Activated naive CD8-positive, alpha-beta T cell treated with anti-CD3 and anti-CD28 coated beads, Interleukin-2, amount 50 U/mL, for 16 hours (primary cell): ENCODE results near the gene TM4SF20.
A peak's percentile ranks its signal among the peaks of the same experiment; 100 is the strongest.
"Not testable (repeated sequence)": the region's sequence is repeated elsewhere in the genome, so short reads cannot be mapped to it uniquely, and the experiment has no call there.

ENCODE experiments used
- DNase-seq: peaks from one replicate; pipeline ENCODE4 v3.0.0-alpha.2; 2020; ENCODE audit warnings: low read depth, low spot score

TM4SF20 gene

DNA sequence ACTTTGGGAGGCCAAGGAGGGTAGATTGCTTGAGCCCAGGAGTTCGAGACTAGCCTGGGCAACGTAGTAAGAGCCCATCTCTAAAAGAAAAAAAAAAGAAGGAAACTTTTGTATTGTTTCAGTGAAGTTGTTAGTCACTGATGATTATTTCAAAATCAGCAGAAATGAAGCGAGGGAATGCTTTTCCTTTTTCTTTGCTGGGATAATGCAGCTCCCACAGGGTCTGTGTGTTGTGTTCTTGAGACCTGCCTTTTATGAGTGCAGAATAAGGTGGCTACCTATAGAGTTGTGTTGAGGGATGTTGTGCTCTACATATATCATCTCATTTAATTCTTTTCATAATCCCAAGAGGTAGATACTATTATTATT lies 11.7 kb downstream of the TM4SF20 start:
- no peak for DNase-seq

DNA sequence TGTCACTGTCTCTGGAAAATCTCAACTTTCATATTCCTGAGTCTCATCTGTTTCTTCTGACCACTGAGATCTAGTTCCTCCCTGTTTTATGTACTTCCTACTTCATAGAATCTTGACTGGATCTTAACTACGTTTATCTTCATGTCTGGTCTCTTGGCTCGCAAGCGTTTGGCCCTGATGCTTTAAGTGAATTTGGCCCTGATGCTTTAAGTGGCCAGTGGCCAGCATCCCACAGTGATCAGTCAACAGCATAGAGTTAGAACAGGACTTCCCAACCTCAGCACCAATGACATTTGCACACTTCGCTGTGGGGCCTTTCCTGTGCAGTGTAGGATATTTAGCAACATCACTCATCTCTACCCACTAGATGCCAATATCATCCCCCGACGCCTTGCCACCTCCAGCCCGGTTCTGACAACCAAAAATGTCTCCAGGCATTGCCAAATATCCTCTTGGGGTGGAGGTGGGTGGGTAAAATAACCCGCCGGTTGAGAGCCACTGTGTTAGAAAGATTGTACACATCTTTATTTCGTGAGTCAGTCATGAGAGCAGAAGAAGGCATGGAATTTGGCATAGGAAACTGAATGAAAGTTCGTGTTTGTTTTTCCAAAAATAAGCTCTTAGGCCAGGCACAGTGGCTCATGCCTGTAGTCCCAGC lies 12.2 kb downstream of the TM4SF20 start:
- DNase-seq = no peak

DNA sequence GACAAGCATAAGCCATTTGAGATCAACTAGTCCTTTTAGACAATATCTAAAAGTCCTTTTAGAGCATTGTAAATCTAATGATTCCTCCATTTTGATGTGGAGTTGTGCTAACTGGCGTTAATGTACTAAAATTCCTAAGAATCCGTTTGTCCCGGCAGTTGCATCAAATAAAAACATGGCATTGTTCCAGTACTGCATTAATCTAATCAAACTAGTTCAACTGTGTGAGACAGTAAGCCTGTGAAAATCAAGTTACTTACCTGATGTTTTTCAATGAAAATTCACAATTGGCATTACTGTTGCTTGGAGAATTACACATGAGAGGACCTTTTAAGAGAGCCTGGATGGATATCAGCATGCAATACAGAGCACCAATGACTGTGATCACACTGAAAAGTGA lies 13.3 kb downstream of the TM4SF20 start:
- DNase-seq = no peak

DNA sequence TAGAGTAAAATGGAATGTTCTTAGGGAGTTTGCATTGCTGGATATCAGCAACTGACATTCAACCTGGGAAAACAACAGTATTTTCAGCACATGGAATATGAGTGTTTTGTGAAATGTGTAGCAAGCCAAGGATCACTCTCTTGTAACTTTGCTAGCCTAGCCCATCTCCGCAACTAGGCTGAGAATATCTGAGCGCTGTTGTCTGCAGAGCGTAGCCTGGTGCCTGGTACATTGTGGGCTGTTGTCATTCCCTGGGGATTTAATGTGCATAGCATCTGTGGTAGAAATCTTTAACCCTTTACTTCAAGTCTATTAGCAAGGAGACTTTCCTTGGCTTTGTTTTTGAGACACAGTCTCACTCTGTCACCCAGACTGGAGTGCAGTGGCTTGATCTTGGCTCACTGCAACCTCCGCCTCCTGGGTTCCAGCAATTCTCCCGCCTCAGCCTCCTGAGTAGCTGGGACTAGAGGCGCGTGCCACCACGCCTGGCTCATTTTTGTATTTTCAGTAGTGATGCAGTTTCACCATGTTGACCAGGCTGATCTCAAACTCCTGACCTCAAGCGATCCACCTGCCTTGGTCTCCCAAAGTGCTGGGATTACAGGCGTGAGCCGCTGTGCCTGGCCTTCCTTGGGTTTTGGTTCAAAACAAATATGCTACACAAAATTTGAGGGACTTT lies 14.4 kb downstream of the TM4SF20 start:
- not testable (repeated sequence) for DNase-seq

DNA sequence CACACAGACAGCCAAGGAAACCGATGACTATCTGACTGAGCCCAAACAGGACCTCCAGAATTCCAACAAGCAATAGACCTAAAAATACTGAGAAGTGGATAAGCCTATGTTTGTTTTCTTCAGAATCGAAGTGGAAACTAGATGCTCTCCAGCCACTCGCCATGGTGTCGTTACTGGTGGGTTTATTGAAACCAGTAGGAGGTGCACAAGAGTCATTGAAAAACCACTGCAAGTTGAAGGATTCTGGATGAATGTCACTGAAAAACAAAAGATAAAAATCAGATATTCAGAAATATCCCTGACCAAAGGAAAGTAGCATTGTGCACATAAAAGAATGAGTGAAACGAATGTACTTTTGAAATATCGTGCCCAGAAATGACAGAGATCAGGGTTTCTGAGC lies 15.3 kb downstream of the TM4SF20 start:
- no peak for DNase-seq

DNA sequence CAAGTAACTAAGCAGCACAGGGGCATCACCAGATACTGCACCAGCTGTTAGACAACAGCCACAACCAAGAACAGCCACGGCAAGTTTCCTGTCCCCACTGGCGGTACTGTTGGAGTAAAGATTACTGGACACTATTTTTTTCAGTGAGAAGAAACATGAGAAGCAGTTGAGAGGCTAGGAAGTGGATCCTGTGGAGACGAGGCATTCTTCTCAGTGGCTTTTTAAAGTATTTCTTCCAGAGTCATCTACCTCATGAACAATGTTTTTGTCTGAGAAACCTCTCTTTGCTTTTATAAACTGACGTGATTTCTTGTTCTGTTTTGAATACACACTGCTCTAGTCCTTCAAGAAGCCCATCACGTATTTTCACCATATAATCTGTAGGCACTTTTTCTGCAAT lies 18.8 kb downstream of the TM4SF20 start:
- DNase-seq = no peak

DNA sequence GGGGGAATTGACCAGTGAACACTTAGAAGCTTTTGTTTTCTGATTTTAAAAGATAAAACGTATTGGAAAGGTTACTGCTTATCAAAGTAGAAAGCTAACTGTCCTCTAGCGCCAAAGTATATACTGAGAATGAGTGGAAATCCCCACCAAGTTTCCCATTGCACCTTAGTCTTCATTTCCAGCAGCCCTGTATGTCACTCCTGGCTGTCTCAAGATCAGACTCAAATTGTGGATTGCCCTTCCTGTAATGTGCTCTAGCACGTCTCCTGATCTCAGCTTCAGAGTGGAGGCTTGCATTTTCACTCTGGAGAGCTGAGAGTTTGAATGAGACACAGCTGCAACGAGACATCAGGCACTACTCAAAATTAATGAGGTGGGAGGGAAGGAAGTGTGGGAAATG lies 27.5 kb downstream of the TM4SF20 start:
- DNase-seq = no peak

DNA sequence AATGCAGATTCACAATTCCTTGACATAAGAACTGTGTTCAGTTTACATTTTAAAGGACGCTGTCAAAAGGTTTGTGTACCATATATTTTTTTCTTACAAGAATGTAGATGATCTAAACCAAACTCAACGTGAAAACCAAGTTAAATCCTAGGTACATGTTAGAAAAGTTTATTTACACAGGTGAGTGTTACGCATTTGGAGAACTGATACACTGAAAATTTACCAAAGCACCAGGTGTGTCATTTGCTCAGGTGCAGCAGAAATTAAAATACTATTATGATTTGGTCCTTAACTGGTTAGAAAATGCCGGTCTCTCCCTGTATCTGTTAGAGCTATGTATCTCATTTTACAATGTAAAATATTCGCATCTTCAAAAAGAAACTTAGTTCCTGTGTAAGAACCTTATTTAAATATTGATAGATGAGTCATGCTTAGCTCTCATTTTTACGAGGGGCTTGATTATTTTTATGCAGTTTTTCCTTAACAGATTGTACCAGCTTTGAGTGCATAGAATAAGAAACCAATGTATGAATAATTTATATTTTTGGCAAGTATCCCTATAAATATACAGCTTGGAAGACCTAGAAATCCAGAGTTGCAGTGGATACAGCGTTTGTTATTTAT lies 29.0 kb downstream of the TM4SF20 start:
- no peak for DNase-seq

DNA sequence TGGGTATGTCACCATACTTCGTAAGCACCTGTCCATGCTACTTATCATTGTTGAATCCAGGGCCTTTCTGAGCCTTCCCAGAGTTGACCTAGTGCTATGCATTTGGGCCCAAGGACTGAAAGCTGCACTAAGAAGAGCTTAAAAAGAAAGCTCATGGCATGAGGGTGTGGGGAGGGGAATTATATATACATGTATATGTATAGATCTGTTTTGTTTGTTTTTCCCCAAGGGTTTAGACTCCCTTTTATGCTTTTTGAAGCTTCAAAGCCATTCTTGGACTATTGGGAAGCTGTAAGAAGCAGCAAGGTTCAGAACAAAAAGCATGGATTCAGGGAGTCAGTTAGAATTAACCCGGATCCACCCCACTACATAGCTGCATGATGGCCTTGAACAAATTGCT lies 30.8 kb downstream of the TM4SF20 start:
- DNase-seq = no peak

DNA sequence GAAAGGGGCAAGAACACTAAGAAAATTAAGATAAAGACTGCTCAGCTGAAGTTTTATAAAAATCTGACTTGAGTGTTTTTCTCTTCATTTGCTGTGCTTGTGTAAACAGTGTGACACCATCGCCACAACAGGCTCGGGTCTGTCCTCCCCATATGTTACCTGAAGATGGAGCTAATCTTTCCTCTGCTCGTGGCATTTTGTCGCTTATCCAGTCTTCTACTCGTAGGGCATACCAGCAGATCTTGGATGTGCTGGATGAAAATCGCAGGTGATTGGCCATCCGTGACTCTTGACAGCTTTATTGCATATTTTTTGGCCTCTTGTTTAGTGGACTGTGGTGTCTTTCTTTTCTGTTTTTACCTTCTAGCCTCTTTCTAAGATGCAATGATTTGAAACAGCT lies 32.0 kb downstream of the TM4SF20 start:
- no peak for DNase-seq

DNA sequence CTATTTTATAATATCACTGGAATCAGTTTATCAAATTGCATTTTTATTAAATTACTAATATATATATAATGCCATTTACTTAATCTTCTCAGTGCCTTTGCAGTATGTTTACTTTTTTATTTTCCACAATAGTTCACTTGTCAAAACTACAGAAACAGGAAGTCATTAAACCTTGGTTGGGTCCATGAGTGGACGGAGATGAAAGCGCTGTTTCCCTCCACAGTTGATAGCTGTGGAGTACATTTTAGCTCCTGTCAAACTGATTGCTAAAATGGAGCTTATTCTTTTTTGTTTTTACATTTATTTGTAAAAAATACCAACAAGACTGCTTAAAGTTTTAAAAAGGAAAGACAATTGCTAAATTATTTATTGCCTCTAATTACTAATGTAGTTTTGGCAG lies 34.9 kb downstream of the TM4SF20 start:
- DNase-seq = no peak

DNA sequence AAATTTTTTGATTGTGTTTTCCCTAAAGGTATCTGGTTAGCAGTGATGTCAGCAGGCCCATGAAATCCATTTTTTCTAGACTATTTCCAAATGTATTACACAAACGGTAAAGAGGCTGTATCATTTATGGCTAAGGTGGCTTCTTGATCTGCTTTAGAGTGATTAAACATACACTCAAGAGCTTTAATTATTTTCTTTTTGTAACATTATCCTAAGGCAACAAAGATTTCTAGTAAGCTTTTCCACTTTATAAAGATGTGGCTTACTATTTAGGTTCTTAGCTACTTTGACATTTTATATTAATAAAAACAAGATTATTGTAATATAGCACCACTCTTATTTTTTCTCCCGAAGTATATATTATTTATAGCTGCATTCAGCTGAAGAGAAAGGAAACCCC lies 37.6 kb downstream of the TM4SF20 start:
- DNase-seq = no peak

DNA sequence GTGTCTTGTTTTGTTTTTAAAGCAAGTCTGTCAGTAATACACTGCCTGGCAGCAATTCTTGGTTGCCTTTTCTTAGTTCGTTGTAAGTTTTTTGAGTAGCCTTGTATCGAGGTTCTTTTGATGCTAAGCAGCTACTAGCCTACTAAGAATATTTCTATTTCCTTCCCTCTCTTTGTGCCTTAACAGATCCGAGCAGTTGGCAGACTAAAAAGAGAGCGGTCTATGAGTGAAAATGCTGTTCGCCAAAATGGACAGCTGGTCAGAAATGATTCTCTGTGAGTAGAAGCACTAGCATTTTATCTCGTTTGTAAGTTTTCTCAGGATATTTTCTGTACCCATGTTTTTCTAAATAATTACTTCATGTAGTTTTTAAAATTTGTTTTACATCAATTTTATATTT lies 39.0 kb downstream of the TM4SF20 start:
- DNase-seq = no peak

DNA sequence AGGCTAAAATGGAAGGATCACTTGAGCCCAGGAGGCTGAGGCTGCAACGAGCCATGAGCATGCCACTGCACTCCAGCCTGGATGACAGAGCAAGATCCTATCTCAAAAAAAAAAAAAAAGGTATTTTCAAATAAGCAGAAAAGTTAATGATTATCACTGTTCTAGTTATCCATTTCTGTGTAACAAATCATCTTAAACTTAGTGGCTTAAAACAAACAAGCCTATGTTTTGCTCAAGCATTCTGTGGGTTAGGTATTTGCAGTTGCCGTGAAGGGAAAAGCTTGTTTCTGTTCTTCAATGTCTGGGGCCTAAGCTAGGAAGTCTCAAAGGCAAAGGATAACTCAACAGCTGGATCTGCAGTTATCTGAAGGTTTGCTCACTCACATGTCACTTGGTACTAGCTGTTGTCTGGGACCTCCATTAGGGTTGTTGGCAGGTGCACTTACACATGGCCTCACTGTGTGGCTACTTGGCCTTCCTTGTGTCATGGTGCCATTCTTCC lies 40.0 kb downstream of the TM4SF20 start:
- DNase-seq = no peak

DNA sequence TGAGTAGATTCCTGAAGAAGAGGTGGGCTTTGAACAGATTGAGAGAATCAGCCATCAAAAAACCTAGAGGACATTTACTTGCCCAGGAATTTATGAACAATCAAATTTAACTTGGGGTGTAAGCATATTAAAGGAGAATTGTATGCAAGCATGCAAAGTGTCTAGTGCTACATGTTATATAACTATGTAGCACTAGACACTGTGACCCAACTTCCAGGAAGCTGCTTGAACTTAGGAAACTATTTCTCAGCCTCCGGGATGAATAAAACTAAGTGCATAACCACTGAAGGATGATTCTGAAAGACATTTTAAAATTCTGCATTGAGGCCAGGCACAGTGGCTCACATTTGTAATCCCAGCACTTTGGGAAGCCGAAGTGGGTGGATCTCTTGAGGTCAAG lies 41.7 kb downstream of the TM4SF20 start:
- no peak for DNase-seq

DNA sequence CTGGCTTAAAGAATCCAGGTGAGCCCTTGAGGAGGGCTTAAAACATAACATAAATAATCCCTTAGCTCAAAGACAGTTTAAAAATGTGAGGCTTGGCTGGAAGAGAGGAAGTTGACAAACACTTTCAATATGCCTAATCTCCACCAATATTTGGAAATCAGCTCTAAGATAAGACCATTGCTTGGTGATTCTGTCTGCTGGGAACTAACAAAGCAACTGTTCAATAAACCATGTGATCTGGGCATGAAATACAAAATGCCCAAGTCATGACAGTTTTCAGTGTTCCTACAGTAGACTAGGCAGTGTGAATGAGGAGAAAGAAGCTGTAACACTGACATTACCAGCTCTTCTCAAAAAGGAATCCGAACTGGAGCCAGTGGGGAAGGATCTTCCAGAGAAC lies 43.4 kb downstream of the TM4SF20 start:
- DNase-seq = no peak

DNA sequence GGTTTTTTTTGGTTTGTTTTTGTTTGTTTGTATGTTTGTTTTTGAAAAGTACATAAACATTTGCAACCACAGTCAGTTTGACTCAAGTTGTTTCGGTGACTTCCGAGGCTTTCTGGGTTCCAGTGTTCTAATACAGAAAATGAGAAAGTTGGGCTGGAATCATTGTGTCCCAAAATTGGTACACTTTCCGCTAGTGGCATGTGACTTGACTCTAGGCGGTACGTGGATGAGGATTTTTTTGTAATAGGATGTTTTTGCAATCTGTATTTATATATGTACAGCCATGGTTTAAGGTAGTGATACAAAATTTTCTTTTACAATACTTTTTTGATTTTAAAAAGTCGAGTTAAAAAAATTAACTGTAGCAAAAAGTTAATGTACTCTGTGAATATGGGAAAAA lies 52.3 kb downstream of the TM4SF20 start:
- DNase-seq = no peak

DNA sequence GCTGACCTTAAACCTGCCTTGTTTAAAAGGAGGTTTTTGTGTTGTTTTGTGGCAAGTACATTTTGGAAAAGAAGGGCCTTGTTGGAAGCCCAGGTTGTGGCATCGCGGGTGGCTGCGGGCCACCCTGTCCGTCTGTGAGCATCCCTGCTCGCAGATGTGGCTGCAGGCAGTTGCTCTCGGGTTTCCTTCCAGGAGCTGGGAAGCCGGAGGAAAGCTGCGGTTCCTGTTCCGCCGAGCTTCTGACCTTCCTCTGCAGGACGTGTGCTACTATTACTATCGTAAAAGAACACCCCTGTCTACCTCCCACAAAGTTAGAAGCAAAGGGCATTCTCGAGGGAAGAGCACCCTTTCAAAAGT lies 53.3 kb downstream of the TM4SF20 start:
- DNase-seq = no peak

DNA sequence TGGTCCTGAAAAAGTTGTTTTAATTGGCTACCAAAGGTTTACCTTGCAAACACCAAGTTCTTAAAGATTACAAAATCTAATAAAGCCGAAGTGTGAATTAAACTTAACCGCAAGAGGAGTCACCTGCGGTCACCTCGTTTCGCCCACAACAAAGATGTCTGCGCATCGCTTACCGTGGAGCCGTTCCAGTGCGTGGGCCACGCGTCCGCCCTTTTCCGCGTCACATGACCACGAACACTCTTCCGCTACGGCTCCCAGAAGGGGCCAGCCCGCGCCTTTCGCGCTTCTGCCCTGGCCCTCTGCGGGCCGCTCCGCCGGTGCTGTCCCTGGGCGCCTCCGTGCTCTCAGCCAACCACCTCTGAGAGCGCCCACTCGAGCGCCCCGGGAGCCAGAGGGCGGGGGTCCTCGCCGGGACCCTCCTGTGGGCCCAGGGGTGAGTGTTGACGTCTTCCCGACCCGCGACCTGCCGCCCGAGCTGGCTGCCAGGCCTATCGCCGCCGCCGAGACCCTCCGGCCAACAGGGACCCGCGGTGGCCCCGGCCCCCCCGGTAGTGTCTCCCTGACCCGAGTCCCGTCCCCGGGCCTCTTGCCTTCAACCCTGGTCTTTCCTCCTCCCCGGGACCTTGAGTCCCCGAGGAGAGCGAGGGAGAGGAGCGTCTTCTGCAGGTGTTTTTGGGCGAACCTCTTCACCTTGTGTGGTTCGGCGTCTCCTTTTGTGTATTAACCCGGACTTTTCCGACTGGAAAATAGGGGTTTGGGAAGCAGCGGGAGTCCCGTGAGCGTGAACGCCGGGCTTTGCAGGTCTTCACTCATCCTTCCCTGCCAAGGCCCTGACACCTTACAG lies 53.9 kb downstream of the TM4SF20 start, which contains the start of gene MFF:
Gene MFF (plus strand): TSS at position 257 of the 844 bp plus-strand sequence. CDS start 5,415 bp downstream, outside the sequence.
- DNase-seq = peak; percentile 84

DNA sequence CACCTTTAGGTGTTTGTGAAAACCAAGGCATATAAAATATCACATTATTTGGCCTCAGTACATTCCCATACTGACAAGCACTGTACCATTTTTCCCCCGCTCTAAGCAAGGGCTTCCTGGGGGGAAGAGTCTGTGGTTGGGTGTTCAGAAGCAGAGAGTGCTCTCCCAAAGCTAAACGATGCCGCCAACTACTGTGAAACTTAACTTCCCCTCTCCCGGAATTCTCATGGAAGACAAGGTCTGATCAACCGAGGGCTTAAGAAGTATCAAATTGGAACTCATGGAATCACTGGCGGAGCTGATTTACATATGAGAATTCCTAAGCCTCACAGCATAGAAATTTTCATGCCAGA lies 54.5 kb downstream of the TM4SF20 start:
- no peak for DNase-seq

DNA sequence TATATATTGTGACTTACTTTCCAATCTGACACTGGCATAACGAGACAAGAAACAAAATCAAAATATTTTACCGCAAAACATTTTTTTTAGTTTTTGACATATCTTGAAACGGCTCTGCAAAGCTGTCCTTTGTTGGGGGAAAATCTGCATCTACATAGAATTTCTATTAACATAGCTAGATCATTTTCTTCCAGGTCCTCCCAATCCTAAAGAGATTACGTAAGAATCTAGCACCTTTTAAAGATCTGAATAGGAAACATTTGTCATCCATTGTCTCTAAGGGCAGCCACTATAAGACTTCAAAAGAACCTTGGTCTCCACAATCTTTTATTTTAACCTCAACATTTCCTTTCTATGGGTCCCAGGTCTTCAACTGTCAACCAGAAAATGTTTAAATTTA lies 55.3 kb downstream of the TM4SF20 start:
- DNase-seq = no peak

DNA sequence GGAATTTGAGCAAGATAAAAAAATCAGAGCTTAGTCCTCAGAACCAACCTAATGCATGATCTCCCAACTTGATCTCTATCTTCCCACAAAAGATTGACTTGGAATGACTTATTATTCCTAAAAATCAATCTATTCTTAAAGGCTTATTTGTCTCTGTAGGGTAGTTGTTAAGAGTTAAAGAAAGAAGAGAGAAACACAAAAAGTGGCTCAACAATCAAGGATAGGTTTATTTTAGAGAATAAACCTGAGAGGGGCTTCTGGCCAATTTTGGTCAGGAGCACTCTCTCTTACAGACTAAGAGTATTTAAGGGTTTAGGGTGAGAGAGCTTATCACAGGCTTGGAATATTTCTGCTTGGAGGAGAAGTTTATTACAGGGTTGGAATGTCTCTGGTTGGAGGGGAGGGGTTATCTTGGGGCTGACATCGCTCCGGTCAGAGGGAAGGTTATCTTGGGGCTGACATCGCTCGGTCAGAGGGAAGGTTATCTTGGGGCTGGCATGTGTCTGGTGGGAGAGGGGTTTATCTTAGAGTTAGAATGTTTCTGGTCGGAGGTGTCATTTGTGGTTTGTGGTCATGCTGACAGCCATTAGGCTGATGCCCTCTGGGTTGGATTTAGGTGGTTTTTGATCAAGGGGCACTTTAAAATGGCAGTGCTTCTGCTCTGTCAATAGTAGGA lies 56.4 kb downstream of the TM4SF20 start:
- DNase-seq = no peak
